Stimulated activated CD4-positive, alpha-beta T cell treated with anti-CD3 and anti-CD28 coated beads, Interleukin-15, amount 100 ng/mL, for 1 hour (primary cell): ENCODE results near the gene TMF1.

Experiments
- DNase-seq, 2 donors: peaks; one replicate each; pipeline ENCODE4 v3.0.0-alpha.2; 2020; ENCODE audit warnings: low read depth in 1 of 2, low spot score in 1 of 2

TMF1 gene

GRCh38 chr3:68984011-68984530 lies 68.1 kb downstream of the TMF1 start:
- DNase-seq, result no peak

GRCh38 chr3:68977486-68978167 lies 74.5 kb downstream of the TMF1 start:
- DNase-seq, result no peak

GRCh38 chr3:68974711-68975110 lies 77.4 kb downstream of the TMF1 start:
- no peak for DNase-seq

GRCh38 chr3:68973639-68974038 lies 78.5 kb downstream of the TMF1 start:
- no peak for DNase-seq

- peak in 1 of 2 donors; percentile 8 for DNase-seq
Measured at GRCh38 chr3:68972358-68972979, 79.7 kb downstream of the TMF1 start.
